DMS53 treated with DMSO at 0.1 percent for 48 hours (cell line): ENCODE results near the gene SMLR1.
"Not testable (repeated sequence)": the region's sequence is repeated elsewhere in the genome, so short reads cannot be mapped to it uniquely, and the experiment has no call there.

Experiments
- DNase-seq: peaks from one replicate; lab custom pipeline; 2025; ENCODE audit not compliant: unreplicated experiment; lab: John Stamatoyannopoulos, UW

Gene SMLR1

DNA sequence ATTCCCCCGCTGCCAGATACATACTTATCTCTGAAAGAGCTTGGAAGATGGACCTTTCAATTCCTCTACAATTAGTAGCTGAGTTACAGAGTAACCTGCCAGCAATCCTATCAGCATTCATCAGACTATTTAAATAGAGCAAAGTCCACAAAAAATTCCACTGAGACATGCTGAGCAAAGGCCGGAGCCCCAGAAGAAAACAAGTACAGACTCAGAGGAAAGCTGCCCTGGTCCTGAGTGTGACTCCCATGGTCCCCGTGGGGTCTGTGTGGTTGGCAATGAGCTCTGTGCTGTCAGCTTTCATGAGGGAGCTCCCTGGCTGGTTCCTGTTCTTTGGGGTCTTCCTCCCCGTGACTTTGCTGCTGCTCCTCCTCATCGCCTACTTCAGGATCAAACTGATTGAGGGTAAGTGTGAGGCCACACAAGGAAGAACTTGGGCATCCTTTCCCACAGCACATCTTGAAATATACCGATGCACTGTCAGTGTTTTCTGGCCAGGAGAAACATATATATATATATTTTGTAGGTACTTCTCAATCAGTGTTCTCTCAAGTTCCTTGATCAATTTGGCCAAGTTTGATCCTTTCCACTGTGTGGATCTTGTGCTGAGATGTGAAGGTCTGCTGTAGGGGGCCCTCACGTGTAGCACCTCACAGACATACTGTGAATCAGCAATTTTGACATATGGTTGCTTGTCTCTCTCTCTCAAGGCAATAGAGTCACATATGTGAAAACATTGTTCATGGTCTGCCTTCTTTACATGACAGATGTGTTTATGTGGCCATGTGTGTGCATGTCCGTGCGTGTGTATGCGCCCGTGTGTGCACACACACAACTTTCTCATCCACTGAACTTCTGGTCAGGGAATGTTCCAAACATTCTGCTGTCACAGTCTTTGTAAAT lies at the start of gene SMLR1:
SMLR1 (plus strand) TSS at position 160 of the 903 bp plus-strand sequence; CDS start at position 168, 8 bp downstream.
- DNase-seq = no peak

DNA sequence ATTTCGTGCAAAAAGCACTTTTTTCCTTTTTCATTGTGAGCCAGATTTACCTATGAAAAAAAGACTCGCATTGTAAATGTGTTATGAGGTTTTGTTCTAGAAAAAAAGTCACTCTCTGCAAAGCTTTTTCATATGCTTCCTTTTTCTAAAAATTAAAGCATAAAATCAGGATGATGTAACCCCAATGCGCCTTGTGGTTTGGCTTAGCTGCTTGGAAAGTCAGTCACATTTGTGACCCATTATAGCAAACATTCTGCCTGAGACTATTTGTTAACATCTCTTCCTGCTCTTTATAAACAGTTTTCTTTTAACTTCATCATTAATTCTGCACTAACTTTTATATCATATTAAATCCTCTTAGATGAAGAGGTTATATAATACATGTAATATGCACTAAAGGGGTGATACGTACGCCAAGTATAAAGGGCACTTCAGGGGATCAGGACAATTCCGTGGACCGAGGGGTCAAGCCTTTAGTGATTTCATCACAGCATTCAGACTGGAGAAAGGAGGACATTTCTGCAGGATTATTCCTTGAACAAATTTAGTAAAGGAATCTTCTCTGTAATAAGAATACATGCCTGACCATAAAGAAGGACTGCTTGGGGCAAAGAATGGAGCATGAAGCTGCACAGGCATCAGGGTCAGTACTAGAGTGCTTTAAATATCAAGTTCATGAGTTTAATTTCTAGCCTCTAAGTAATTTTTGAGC lies 48.1 kb upstream of the SMLR1 start:
- no peak for DNase-seq

DNA sequence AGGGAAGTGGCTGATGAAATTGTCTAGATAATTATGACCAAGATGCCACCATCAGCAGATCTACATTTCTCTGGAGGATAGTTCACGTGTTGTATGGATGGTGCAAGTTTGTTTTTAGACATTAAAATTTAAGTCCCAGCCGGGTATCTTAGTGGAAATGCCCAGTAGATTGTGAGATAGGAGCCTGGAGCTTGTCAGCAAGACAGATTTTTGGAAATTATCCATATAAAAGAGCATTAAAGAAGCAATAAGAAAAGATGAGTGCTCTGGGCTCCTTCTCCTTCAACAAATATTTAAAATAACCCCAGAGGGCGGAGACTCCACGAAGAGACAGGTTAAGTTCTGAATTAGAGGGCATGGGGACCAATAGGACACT lies 47.6 kb upstream of the SMLR1 start:
- DNase-seq = no peak

DNA sequence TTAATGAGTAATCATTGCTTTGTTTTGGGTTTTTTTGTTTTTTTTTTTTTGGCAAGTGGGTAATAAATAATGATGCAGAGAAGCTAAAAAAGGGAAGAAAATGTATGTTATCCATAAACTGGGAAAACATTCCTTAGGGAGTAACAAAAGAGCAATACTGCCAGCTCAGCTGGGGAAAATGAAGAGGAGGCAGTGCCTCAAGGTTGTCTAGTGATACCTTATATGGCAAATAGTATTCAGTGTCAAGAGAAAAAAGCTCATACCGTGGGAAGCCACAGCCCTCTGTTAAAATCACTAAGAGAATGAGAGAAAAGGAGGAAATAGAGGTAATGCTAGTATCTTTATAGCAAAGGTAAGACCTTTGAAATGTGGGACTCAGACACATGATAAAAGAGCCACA lies 47.1 kb upstream of the SMLR1 start:
- no peak for DNase-seq

DNA sequence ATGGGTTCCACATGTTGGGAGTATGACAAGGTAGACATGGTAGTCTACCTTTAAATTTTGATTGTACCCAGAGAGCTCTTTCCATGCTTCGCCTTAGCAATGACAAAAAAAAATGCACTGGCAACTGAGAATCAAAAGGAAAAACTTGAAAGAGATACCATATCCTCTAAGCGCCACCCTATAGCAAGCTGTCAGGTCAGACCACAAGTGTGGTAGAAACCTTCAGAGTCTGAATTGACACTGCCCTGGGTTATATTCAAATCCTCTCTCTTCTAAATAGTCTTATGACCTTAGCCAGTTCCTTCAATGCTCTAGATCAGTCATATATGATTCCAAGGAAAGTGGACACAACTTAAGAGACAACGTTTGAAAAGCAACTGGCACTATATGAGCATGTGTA lies 45.6 kb upstream of the SMLR1 start:
- no peak for DNase-seq

DNA sequence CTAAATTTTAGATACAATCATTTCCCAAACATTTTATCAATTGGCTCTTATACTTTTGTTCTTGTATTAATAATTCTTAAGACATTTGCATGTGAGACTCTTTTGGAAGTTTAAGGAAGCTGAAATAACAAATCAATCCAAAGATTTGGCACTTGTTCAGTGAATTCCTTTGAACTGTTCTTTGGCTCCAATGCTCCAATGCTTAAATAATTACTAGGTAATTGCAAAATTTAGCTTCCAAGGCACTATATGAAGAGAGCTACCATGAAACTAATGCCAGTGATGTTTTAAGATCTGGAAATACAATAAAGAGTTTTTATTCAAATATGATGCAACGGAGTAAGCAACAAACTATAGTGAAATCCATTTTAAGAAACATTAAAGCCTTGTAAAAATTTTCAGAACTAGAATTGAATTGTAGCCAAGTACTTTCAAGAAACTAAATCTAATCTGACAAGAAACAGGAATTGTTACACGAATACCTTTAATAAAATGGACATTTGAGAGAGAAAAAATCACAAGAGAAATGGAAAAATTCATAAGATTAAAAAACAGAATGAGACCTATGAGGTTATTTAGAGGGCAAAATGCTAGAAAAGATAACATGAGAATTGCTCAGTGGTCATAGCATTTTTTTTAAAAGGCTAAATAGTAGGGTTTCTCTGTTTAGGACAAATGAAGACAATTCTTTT lies 43.6 kb upstream of the SMLR1 start:
- DNase-seq = no peak

DNA sequence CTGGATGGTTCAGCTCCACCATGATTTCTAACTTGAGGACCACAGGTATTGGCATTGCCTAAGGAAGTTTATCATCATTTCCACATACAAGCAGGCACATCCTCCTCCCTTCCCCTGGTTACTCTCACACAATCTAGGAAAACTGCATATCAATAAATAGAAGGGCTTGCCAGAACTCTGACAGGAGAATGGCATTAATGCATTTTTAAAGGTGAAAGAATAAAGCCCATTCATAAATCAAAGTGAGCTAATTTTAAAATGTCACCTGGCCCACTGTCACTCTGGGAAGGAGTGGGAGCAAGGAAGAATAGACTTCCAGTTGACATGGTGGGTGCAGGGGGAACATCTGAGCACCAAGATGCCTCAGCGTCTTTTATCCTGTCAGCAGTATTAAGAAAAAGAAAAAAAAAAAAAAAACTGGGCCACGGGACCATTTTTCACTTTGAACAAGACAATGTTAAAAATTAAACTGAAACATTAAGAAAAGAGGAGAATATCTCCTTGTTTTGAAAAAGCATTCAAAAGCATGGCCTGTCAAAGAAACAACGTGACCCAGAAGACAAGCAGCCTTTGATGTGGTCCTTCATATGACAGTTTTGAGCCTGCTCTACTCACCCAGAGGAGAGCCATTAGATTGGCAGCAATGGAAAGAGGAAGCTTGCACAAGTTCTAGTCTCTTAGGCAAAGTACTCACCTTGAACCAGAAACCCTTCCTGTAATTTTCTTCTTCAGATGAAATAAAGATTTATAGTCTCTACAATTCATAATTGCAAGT lies 39.3 kb upstream of the SMLR1 start:
- no peak for DNase-seq

DNA sequence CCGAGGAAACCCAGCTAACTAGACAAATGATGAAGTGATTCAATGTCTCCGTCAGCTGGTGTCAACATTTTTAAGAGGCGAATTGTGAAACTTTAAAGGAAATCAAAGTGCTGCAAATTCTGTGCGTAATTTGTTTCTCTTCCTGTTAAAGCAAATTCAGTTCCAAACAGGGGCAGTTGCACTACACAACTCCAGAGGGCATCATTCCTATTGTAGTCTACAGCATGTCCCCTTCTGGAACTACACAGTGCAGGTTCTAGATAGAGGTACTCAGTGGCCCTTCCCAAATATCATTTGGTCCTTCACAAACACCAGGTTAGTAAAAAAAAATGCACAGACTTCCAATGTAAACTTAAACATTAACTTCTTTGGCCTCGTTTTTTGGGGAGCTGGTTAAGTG lies 38.3 kb upstream of the SMLR1 start:
- DNase-seq = no peak

DNA sequence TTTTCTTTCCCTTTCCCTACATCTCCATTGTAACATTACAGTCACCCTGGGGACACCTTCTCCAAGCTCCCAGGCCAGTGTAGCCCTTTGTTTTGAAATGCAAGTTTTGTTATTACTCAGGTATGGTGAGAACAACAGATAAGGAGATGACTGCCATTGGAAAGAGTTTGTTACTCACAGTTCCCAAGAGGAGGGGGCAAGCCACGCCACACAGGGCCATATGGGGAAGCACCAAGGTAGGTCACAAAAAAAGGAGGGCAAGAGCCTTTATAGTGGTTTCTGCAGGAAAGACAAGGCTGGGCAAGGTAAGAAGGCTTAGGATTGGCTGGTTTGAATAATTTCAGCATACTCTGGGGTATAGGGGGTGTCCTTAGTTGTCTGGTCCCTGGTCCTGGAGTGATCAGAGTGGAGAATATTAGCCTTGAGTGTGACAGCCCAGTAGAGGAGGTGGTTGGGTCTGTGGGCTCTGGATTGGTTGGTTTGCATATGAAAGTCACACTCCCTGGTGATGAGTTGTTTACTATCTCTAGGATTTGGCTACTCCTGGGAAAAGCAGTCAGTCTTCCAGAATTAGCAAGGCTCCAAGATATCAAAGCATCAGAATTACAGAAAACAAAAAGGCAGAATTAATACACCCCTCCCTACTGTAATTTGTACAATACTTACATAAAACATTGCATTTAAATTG lies 33.1 kb upstream of the SMLR1 start:
- no peak for DNase-seq

DNA sequence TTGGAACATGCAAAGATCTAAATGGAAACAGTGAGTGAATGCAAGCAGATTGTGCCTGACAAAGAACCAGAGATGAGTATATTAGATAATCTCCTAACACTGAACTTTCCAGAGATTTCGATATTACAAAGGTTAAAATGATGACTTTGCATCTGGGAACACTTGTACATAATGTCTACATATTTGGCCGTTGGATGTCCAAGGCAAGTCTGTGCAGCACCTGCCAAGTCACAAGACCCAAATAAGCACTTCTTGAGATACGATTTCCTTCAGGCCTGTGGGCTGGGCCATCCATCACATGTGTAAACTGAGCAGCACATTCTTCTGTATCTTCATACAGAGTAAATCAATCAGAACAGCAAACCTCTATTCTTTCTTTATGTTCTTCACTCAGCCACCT lies 32.5 kb upstream of the SMLR1 start:
- DNase-seq = no peak

DNA sequence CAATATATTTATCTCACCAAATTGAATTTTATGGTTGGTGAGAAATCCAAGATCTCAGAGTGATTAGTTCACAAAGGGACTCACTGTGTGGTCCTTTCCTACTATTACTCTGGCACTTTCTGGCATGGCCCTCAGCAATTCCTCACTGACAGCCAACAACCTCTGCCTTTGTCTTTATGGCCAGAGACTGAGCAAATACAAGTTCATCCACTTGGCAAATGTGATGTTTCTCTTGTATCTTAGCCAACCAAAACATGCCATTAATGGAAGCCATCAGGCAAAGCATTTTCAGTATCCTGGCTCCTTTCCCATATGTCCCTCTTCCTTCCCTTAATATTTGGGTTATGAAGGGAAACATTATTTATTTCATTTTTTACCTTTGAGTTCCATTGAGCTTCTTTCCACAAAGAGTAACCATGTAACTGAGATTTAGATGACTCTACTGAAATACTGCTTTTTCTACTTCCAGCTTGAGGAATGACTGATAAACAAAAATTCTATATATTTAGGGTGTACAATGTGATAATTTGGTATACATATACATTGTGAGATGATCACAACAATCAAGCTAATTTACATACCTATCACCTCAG lies 30.8 kb upstream of the SMLR1 start:
- no peak for DNase-seq

DNA sequence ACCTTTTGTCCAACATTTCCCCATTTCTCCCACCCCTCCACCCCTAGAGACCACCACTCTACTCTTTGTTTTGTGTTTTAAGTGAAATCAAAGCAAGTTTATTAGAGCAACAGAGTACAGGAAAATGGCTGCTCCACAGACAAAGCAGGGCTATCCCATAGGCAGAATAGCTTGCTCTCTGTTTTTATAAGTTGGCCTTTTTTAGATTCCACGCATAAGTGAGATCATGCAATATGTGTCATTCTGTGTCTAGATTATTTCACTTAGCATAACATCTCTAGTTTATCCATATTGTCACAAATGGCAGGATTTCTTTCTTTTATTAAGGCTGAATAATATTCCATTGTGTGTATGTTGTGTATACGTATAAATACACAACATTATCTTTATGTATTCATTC lies 30.1 kb upstream of the SMLR1 start:
- DNase-seq = no peak

DNA sequence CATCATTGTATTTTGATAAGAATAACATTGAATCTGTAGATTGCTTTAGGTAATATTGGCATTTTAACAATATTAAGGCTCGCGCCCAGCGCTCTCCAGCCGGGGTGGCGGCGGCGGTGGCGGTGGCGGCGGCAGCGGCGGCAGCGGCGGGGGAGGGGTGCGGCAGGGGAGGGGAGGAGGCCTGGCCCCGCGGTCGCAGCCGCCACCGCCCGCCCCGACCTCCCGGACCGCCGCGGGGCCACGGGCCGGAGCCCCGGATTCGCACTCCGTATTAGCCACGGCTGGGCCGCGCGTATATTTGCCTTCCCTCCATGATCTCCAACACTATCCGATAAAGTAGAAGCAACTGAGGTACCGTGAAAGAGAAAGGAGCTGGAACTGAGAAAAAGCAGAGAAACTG lies 25.8 kb upstream of the SMLR1 start:
- DNase-seq = not testable (repeated sequence)

DNA sequence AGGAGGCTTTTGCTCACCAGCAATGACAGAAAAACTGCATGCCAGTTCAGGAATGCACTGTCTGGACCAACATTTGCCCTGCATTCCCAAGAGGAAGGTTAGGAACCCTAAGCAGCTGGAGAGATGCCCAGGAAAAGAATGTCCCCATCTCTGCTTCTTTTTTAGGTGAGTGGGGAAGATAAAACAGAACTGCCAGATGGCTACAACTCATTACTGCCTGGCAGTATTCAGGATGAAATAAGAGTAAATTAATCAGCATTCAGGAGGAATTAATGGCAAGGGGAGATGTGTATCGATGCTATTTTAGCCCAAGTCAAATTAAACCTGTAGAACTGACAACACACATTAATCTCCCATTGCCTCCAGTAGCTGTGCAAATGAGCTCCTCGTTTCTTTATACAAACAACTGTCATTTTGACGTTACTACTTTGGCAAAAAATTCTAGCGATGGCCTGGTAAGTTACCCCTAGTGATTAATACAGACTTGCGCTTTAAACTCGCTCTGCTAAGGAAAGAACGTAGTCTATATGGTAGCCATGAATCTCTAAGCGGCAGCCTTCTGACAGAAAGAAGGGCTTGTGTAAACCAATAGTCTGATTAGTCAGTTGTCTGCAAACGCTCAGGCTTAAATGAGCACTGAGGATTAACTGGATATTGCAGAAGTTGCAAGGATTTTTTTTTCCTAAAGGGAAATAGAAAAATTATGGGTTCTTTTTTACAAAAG lies 16.7 kb upstream of the SMLR1 start:
- DNase-seq = no peak

DNA sequence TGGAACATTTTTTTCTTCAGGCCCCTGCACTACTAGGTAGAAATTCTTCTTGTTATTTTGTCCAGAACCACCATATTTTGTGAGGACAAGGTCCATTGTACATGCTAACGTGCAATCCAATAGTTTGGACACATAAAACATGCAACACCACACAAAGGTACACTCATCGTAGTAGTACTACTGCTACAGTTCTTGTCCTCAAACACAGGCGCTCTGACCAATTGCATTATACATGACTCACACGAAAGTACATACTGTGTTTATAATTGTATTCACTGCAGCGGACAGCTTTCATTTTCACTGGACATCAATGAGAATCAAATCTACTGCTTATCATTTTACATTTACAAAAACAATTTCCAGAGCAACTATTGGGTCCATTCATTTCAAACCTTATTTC lies 15.3 kb upstream of the SMLR1 start:
- no peak for DNase-seq

DNA sequence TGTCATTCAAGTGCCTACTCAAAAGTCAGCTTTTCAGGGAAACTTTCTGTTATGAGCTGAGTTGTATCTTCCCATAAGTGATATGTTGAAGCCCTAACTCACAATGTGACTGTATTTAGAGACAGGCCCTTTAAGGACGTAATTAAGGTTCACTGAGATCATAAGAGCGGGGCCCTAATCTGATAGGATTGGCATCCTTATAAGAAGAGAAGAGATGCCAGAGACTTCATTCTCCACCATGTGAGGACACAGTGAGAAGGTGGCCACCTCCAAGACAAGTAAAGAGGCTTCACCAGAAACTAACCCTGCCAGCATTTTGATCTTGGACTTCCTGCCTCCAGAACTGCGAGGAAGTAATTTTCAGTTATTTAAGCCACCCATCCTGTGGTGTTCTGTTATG lies 12.7 kb upstream of the SMLR1 start:
- DNase-seq = no peak

DNA sequence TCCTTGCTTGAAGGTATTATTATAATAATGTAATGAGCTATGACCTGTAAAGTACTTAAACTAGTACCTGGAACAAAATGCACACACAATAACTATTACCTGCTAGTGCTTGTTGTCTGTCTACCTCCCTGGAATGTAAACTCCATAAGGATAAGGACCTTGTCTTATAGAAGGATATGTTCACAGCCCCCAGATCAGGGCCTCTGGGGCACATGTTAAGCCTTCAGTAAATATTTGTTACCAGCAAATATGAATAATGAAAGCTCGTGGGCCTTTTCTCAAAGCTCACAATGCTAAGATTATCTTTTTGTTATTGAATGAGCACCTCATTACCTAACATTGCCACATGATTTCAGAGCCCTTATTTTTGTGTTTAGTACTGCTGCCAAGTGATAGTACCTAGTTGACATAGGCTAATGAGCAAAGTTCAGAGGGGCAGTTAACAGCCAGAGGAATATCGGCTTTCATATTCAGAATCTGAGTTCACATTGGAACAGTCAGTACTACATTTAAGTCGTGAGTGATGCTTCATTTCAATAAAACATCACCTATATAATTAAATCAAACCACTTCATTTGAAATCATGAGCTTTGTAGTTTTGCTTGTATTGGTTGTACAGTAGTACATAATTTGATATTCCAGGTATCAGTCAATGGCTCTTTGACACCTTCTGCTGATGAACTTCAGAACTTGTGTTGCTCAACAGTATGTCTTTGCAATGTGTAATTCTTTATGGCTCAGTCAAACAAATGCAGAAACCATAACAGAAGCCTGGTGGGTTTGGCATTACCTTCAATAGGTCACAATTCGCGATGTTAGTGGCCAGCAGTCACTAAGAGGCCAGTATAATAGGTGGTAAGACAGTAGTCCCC lies 11.8 kb upstream of the SMLR1 start:
- peak; percentile 34 for DNase-seq

DNA sequence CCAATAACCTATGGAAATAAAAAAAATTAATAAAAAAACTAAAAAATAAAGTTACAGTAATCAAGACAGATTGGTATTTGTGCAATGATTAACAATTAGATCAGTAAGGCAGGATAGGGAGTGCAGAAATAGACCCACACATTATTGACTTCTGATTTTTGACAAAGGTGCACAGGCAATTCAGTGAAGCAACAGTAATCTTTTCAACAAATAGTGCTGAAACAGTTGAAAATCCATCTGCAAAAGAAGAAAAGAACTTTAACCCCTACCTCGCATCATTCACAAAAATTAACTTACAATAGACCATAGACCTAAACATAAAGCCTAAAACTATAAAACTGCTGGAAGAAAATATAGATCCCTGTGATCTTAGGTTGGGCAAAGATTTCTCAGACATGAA lies 4.5 kb upstream of the SMLR1 start:
- no peak for DNase-seq
